Measurements from ENCODE around the gene KIAA1191.
"Not testable (repeated sequence)": the region's sequence is repeated elsewhere in the genome, so short reads cannot be mapped to it uniquely, and the experiment has no call there.

Gene KIAA1191

DNA sequence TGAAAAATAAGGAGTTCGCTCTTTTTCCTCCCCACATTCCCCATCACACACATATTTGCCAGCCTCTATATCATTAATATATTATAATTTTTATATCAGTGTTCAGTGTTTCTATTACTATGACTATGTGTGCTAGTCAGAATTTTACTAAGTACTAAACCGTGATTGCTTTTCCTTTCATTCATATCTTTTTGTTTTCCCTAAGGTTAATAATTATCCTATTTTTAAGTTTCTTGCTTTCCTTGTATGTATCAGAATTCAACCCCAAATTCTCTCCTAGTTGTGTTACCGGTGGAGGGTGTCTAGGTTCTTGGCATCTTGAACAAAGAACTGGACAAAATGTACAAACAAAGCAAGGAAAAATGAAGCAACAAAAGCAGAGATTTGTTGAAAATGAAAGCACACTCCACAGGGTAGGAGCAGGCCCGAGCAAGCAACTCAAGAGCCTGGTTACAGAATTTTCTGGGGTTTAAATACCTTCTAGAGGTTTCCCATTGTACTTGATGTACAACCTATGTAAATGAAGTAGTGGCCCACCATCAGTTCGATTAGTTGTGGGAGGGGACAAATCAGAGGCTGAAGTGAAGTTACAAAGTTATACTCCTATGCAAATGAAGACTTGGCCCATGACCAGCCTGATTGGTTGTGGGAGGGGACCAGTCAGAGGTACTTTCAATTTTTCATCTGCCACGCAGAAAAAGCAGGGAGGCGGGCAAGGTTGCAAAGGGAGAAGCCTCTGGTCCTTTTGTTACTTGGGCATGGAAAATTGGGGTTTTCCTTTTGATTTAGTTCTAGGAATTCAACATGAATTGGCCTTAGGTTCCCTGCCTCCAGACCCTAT, 43.8 kb downstream of the KIAA1191 start:
- no peak for DNase-seq (ENCODE audit: low spot score)

DNA sequence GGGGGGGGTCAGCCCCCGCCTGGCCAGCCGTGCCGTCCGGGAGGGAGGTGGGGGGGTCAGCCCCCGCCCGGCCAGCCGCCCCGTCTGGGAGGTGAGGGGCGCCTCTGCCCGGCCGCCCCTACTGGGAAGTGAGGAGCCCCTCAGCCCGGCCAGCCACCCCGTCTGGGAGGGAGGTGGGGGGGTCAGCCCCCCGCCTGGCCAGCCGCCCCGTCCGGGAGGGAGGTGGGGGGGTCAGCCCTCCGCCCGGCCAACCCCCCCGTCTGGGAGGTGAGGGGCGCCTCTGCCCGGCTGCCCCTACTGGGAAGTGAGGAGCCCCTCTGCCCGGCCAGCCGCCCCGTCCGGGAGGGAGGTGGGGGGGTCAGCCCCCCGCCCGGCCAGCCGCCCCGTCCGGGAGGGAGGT, 56.2 kb downstream of the KIAA1191 start:
- not testable (repeated sequence) for DNase-seq (ENCODE audit: low spot score)
